ENCODE data around the gene POPDC2. TPM values are rescaled to one million over a fixed set of nuclear protein-coding genes. Genes with fewer than 3 reads are reported as not detected.
A peak's percentile ranks its signal among the peaks of the same experiment; 100 is the strongest.

POPDC2 gene
- total and polyA plus RNA-seq, 10 of the 15 experiments (the other 5 are each of a cell fraction or from before 2014, with no cell fraction given) = 1.8 to 12.7 (median 3.5) TPM

- peak; percentile 90 for TF ChIP-seq RELB (IDR thresholded peaks at IDR 0.05; ENCODE audit: low read depth)
- TF ChIP-seq LARP7 (IDR thresholded peaks at IDR 0.05) = no peak
- TF ChIP-seq, protein P1, sequence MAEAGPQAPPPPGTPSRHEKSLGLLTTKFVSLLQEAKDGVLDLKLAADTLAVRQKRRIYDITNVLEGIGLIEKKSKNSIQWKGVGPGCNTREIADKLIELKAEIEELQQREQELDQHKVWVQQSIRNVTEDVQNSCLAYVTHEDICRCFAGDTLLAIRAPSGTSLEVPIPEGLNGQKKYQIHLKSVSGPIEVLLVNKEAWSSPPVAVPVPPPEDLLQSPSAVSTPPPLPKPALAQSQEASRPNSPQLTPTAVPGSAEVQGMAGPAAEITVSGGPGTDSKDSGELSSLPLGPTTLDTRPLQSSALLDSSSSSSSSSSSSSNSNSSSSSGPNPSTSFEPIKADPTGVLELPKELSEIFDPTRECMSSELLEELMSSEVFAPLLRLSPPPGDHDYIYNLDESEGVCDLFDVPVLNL (IDR thresholded peaks at IDR 0.05; ENCODE audit: low read depth, low read length) = no peak
- TF ChIP-seq RBBP5 (conservative IDR thresholded peaks at IDR 0.05) = no peak
- TF ChIP-seq KLF5 (IDR thresholded peaks at IDR 0.05; ENCODE audit: partially characterized antibody) = no peak
- TF ChIP-seq TAF1 (IDR thresholded peaks at IDR 0.05; ENCODE audit: borderline replicate concordance, low read depth, low read length) = no peak
- TF ChIP-seq RELA (IDR thresholded peaks at IDR 0.05; ENCODE audit: borderline replicate concordance, partially characterized antibody) = peak; percentile 84
- peak; percentile 56; the same call in 1 of the 2 replicates for TF ChIP-seq TCF3 (IDR thresholded peaks at IDR 0.05; ENCODE audit: borderline replicate concordance, insufficient read depth, low read depth, low read length)
- TF ChIP-seq, protein P2, sequence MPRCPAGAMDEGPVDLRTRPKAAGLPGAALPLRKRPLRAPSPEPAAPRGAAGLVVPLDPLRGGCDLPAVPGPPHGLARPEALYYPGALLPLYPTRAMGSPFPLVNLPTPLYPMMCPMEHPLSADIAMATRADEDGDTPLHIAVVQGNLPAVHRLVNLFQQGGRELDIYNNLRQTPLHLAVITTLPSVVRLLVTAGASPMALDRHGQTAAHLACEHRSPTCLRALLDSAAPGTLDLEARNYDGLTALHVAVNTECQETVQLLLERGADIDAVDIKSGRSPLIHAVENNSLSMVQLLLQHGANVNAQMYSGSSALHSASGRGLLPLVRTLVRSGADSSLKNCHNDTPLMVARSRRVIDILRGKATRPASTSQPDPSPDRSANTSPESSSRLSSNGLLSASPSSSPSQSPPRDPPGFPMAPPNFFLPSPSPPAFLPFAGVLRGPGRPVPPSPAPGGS (IDR thresholded peaks at IDR 0.05; ENCODE audit: borderline replicate concordance, insufficient read depth, low read depth, low read length, poor library complexity, severe bottlenecking) = peak; percentile 85
- no peak; the same call in 1 of the 2 replicates for TF ChIP-seq CBFB (IDR thresholded peaks at IDR 0.05; ENCODE audit: low read depth)
- TF ChIP-seq NR2F1 (conservative IDR thresholded peaks at IDR 0.05) = peak; percentile 79
- no peak for TF ChIP-seq FOXK2 (IDR thresholded peaks at IDR 0.05)
- TF ChIP-seq ZNF592 (IDR thresholded peaks at IDR 0.05) = no peak
- TF ChIP-seq ZZZ3 (IDR thresholded peaks at IDR 0.05; ENCODE audit: control insufficient read depth, insufficient read length, low read depth) = no peak
- no peak for TF ChIP-seq PBX3 (IDR thresholded peaks at IDR 0.05; ENCODE audit: insufficient replicate concordance, low read depth, low read length)
- no peak for TF ChIP-seq SMARCA5 (IDR thresholded peaks at IDR 0.05)
- peak; percentile 65 for TF ChIP-seq ATF7 (IDR thresholded peaks at IDR 0.05; ENCODE audit: low read depth)
- TF ChIP-seq TCF7 (IDR thresholded peaks at IDR 0.05; ENCODE audit: borderline replicate concordance) = no peak
- peak; percentile 80 for TF ChIP-seq RUNX3 (IDR thresholded peaks at IDR 0.05; ENCODE audit: low read length)
- TF ChIP-seq, protein P3, sequence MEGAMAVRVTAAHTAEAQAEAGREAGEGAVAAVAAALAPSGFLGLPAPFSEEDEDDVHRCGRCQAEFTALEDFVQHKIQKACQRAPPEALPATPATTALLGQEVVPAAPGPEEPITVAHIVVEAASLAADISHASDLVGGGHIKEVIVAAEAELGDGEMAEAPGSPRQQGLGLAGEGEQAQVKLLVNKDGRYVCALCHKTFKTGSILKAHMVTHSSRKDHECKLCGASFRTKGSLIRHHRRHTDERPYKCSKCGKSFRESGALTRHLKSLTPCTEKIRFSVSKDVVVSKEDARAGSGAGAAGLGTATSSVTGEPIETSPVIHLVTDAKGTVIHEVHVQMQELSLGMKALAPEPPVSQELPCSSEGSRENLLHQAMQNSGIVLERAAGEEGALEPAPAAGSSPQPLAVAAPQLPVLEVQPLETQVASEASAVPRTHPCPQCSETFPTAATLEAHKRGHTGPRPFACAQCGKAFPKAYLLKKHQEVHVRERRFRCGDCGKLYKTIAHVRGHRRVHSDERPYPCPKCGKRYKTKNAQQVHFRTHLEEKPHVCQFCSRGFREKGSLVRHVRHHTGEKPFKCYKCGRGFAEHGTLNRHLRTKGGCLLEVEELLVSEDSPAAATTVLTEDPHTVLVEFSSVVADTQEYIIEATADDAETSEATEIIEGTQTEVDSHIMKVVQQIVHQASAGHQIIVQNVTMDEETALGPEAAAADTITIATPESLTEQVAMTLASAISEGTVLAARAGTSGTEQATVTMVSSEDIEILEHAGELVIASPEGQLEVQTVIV (IDR thresholded peaks at IDR 0.05; ENCODE audit: borderline replicate concordance, partially characterized antibody) = no peak
Observed at GRCh38 chr3:119697394-119697793, 37.0 kb upstream of the POPDC2 start (continued).
